ENCODE results near the gene RERG. TPM values are rescaled to one million over a fixed set of nuclear protein-coding genes. Genes with fewer than 3 reads are reported as not detected.

The RERG gene
- total RNA-seq, 2 experiments from 2014 or later, result not detected

GRCh38 chr12:15196678-15197505, 24.3 kb downstream of the RERG start:
- Mint-ChIP-seq H3K27ac (no peak overlapping the region), H3K36me3 (ENCODE audit: low read depth) (no peaks in the 10 kb centered on the region), H3K4me1 (ENCODE audit: low read depth) (no peaks in the 10 kb centered on the region), H3K27me3 (peaks cover 10% of the 10 kb centered on the region), H3K4me3 (no peak overlapping the region), H3K9me3 (no peaks in the 10 kb centered on the region)
- intact Hi-C loops (cut with micrococcal nuclease), result no loop called here
- CTCF ChIA-PET, result interaction anchor here (1.5 to 2.0 kb wide), 2 partner anchors 24 kb away, joined by 5 to 6 read pairs; partner anchors contain the start of gene RERG
- POLR2A ChIA-PET, result no interaction called here
- ATAC-seq, result no peak
- TF ChIP-seq CTCF (IDR thresholded peaks at IDR 0.05), result no peak
- no peak for DNase-seq

GRCh38 chr12:15196221-15196620, 25.0 kb downstream of the RERG start:
- no peaks in the 10 kb centered on the region for H3K36me3 Mint-ChIP-seq (ENCODE audit: low read depth)
- H3K27ac Mint-ChIP-seq, result no peak overlapping the region
- no peak overlapping the region for H3K4me3 Mint-ChIP-seq
- DNase-seq (no peak), ATAC-seq (no peak)
- intact Hi-C loops (cut with micrococcal nuclease), result no loop called here
- POLR2A ChIA-PET, result no interaction called here
- H3K9me3 Mint-ChIP-seq, result no peaks in the 10 kb centered on the region
- no peak for TF ChIP-seq CTCF (IDR thresholded peaks at IDR 0.05)
- peaks cover 10% of the 10 kb centered on the region for H3K27me3 Mint-ChIP-seq
- CTCF ChIA-PET, result interaction anchor here (1.5 kb wide), 1 partner anchor 25 kb away, joined by 6 read pairs; the partner anchor contains the start of gene RERG
- no peaks in the 10 kb centered on the region for H3K4me1 Mint-ChIP-seq (ENCODE audit: low read depth)

DNA sequence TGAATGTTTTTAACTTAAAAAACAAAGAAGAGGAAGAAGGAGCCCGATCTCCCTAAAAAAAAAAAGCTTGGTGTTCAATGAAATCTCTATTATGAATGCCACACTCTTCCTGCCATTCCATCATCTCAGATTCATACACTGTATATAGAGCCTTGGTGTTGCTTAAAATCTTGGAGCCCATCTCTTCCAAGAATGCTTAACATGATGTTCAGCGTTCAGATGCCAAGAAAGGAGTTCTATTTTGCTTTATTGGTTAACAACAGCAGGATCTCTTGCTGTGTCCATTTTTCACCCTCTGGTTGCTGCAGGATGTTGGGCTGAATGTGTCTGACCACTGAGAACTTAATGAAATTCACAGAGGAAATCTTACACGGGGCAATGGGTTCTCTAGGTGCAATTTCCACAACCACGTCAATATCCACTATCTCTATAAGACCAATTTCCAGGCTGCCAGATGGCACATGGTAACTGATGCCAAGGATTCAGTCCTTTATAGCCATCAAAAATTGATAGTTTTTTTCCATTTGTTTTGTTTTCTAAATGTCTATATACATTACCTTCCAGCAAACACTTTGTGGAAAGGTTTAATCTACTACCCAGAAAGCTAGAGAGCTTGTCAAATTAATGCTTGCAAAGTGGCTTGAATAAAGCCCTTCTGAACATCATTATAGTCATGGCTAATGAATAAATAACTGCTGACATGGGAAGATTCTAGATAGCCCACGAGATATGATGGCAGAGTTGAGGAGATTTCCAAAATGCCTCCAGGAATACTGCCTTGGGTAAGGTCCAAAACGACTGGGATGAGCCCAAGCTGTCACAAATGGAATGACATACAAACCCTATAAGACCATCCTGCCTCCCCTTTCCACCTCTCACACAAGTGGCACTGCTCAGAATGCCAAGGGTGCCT, 26.5 kb downstream of the RERG start:
- H3K27me3 Mint-ChIP-seq, result peaks cover 10% of the 10 kb centered on the region
- ChIA-PET POLR2A (no interaction called here), CTCF (no interaction called here)
- no peaks in the 10 kb centered on the region for H3K36me3 Mint-ChIP-seq (ENCODE audit: low read depth)
- H3K27ac Mint-ChIP-seq, result no peak overlapping the region
- TF ChIP-seq CTCF (IDR thresholded peaks at IDR 0.05), result no peak
- ATAC-seq (no peak), DNase-seq (no peak)
- no peak overlapping the region for H3K4me3 Mint-ChIP-seq
- H3K4me1 Mint-ChIP-seq (ENCODE audit: low read depth), result no peaks in the 10 kb centered on the region
- intact Hi-C loops (cut with micrococcal nuclease), result no loop called here
- no peaks in the 10 kb centered on the region for H3K9me3 Mint-ChIP-seq

GRCh38 chr12:15193946-15194345, 27.3 kb downstream of the RERG start:
- H3K27ac Mint-ChIP-seq, result no peak overlapping the region
- CTCF ChIA-PET, result no interaction called here
- POLR2A ChIA-PET, result no interaction called here

More at GRCh38 chr12:15193946-15194345, 27.3 kb downstream of the RERG start:
- no peak overlapping the region for H3K4me3 Mint-ChIP-seq
- ATAC-seq (no peak), DNase-seq (no peak)
- H3K36me3 Mint-ChIP-seq (ENCODE audit: low read depth), result no peaks in the 10 kb centered on the region
- H3K4me1 Mint-ChIP-seq (ENCODE audit: low read depth), result no peaks in the 10 kb centered on the region
- no peak for TF ChIP-seq CTCF (IDR thresholded peaks at IDR 0.05)
- no peaks in the 10 kb centered on the region for H3K9me3 Mint-ChIP-seq
- H3K27me3 Mint-ChIP-seq, result peaks cover 9% of the 10 kb centered on the region
- intact Hi-C loops (cut with micrococcal nuclease), result no loop called here
